ENCODE results near the gene CEP131.
A peak's percentile ranks its signal among the peaks of the same experiment; 100 is the strongest.

CEP131 gene

DNA sequence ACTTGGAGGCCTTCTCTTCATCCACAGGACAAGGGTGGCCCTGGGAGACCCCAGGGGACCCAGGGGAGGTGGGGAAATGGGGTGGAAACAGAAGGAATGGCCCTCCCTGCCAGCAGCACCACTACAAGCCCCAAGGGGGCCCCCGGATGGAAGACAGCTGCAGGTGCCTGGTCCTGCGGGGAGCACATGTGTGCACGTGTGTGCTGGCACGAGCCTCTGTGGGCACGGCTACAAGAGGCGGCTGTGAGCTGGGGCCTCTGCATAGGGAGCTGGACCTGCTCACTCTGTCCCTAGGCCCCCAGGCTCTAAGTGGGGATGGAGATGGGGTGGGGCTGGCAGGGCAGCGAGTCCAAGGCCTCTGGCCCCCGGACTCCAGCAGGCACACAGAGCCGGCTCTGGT, 43.5 kb downstream of the CEP131 start:
- Histone ChIP-seq H3K4me3 (ENCODE audit: severe bottlenecking) (no peak overlapping the region), H3K4me1 (ENCODE audit: insufficient read depth, poor library complexity, severe bottlenecking) (no peaks in the 10 kb centered on the region), H3K27ac (ENCODE audit: poor library complexity, severe bottlenecking) (no peak overlapping the region), H3K36me3 (ENCODE audit: low read depth) (no peaks in the 10 kb centered on the region), H3K9me3 (ENCODE audit: severe bottlenecking) (peaks cover 6% of the 10 kb centered on the region), H3K27me3 (ENCODE audit: insufficient read depth, poor library complexity, severe bottlenecking) (peaks cover under 1% of the 10 kb centered on the region)
- ATAC-seq (ENCODE audit: low read depth) (peak; percentile 34; the same call in 1 of the 3 replicates), DNase-seq (ENCODE audit: low spot score) (no peak)
- TF ChIP-seq, protein P1, sequence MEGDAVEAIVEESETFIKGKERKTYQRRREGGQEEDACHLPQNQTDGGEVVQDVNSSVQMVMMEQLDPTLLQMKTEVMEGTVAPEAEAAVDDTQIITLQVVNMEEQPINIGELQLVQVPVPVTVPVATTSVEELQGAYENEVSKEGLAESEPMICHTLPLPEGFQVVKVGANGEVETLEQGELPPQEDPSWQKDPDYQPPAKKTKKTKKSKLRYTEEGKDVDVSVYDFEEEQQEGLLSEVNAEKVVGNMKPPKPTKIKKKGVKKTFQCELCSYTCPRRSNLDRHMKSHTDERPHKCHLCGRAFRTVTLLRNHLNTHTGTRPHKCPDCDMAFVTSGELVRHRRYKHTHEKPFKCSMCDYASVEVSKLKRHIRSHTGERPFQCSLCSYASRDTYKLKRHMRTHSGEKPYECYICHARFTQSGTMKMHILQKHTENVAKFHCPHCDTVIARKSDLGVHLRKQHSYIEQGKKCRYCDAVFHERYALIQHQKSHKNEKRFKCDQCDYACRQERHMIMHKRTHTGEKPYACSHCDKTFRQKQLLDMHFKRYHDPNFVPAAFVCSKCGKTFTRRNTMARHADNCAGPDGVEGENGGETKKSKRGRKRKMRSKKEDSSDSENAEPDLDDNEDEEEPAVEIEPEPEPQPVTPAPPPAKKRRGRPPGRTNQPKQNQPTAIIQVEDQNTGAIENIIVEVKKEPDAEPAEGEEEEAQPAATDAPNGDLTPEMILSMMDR (IDR thresholded peaks at IDR 0.05; ENCODE audit: poor library complexity, severe bottlenecking), result no peak

DNA sequence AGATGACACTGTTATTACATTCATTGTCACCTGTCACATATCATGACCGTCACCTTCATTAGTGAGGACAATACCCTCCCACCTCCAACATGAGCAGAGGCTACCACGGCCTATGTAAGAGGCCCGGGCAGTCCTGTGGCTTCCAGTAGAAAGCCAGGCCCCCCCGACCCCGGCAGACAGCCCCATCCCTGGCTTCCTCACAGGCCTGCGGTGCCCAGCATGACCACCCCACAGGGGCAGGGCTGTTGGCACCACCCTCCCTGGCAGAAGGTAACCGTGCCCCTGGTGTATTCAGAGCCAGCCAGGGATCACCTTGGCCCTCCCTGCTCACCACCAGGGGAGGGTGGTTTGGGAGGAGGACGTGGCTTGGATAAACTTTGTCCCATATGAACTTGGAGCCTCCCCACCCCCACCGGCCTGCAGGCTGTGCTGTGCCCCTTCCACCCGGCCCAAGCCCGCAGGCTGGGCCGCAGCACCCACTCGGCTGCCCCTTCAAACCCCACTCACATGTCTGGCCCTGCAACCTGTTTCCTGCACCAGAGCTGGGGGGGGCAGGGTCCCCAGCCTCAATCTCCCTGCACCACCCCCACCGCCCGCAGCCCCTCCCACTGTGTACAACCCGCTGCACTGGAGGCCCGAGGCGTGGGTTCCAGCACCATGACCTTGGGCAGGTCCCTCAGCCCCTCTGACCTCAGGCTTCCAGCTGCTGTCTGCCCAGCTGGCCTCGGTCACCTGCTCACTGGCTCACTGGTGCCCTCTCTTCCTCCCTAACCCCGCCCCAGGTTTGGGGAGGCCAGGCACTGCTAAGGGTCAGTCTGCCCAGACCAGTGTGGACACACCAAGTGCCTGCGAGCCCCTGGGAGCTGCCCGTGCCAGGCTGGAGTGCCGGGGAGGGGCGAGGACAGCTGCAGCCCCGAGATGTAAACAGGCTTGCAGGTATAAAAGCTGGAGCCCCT, 44.4 kb downstream of the CEP131 start:
- TF ChIP-seq, protein P1 (IDR thresholded peaks at IDR 0.05; ENCODE audit: poor library complexity, severe bottlenecking), result no peak
- DNase-seq (ENCODE audit: low spot score) (no peak), ATAC-seq (ENCODE audit: low read depth) (no peak)
- no peaks in the 10 kb centered on the region for H3K27me3 ChIP-seq (ENCODE audit: insufficient read depth, poor library complexity, severe bottlenecking)
- H3K27ac ChIP-seq (ENCODE audit: poor library complexity, severe bottlenecking), result no peak overlapping the region
- peaks cover 6% of the 10 kb centered on the region for H3K9me3 ChIP-seq (ENCODE audit: severe bottlenecking)
- no peaks in the 10 kb centered on the region for H3K36me3 ChIP-seq (ENCODE audit: low read depth)
- no peaks in the 10 kb centered on the region for H3K4me1 ChIP-seq (ENCODE audit: insufficient read depth, poor library complexity, severe bottlenecking)
- H3K4me3 ChIP-seq (ENCODE audit: severe bottlenecking), result no peak overlapping the region

DNA sequence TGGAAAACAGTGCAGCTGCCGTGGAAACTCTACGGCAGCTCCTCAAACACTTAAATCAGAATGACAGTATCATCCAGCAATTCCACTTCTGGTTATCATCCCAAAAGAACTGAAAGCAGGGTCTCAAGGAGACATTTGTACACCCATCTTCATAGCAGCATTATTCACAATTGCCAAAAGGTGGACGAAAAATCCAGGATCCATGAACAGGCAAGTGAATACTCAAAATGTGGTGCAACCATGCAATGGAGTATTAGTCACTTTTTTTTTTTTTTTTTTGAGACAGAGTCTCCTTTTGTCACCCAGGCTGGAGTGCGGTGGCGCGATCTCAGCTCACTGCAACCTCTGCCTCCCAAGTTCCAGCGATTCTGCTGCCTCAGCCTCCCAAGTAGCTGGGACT, 46.1 kb downstream of the CEP131 start:
- no peak for DNase-seq (ENCODE audit: low spot score)
- ATAC-seq (ENCODE audit: low read depth), result no peak

DNA sequence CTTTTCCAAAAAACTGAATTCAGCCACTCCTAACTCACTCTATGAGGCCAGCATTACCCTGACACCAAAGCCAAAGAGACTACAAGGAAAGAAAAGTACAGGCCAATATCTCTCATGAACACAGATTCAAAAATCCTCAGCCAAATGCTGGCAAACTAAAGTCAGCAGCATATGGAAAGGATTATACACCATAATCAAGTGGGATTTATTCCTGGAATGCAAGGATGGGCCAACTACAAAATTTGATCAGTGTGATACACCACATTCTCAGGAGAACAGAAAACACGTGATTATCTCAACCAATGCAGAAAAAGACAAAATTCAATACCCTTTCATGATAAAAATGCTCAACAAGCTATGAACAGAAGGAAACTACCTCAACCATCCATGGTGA, 49.0 kb downstream of the CEP131 start:
- DNase-seq (ENCODE audit: low spot score), result no peak
- ATAC-seq (ENCODE audit: low read depth), result no peak
- Histone ChIP-seq H3K36me3 (ENCODE audit: low read depth) (no peaks in the 10 kb centered on the region), H3K27ac (ENCODE audit: poor library complexity, severe bottlenecking) (no peak overlapping the region), H3K4me1 (ENCODE audit: insufficient read depth, poor library complexity, severe bottlenecking) (no peaks in the 10 kb centered on the region), H3K9me3 (ENCODE audit: severe bottlenecking) (peaks cover 6% of the 10 kb centered on the region), H3K27me3 (ENCODE audit: insufficient read depth, poor library complexity, severe bottlenecking) (no peaks in the 10 kb centered on the region), H3K4me3 (ENCODE audit: severe bottlenecking) (no peak overlapping the region)
- TF ChIP-seq, protein P1 (IDR thresholded peaks at IDR 0.05; ENCODE audit: poor library complexity, severe bottlenecking), result no peak

More for the DNA sequence above, 46.1 kb downstream of the CEP131 start:
- Histone ChIP-seq H3K4me1 (ENCODE audit: insufficient read depth, poor library complexity, severe bottlenecking) (no peaks in the 10 kb centered on the region), H3K4me3 (ENCODE audit: severe bottlenecking) (no peak overlapping the region), H3K27me3 (ENCODE audit: insufficient read depth, poor library complexity, severe bottlenecking) (no peaks in the 10 kb centered on the region), H3K36me3 (ENCODE audit: low read depth) (no peaks in the 10 kb centered on the region), H3K27ac (ENCODE audit: poor library complexity, severe bottlenecking) (no peak overlapping the region), H3K9me3 (ENCODE audit: severe bottlenecking) (peaks cover 6% of the 10 kb centered on the region)
- TF ChIP-seq, protein P1 (IDR thresholded peaks at IDR 0.05; ENCODE audit: poor library complexity, severe bottlenecking), result no peak
